ENCODE results near the gene GRB2.
"Not testable (repeated sequence)": the region's sequence is repeated elsewhere in the genome, so short reads cannot be mapped to it uniquely, and the experiment has no call there.

Gene GRB2

DNA sequence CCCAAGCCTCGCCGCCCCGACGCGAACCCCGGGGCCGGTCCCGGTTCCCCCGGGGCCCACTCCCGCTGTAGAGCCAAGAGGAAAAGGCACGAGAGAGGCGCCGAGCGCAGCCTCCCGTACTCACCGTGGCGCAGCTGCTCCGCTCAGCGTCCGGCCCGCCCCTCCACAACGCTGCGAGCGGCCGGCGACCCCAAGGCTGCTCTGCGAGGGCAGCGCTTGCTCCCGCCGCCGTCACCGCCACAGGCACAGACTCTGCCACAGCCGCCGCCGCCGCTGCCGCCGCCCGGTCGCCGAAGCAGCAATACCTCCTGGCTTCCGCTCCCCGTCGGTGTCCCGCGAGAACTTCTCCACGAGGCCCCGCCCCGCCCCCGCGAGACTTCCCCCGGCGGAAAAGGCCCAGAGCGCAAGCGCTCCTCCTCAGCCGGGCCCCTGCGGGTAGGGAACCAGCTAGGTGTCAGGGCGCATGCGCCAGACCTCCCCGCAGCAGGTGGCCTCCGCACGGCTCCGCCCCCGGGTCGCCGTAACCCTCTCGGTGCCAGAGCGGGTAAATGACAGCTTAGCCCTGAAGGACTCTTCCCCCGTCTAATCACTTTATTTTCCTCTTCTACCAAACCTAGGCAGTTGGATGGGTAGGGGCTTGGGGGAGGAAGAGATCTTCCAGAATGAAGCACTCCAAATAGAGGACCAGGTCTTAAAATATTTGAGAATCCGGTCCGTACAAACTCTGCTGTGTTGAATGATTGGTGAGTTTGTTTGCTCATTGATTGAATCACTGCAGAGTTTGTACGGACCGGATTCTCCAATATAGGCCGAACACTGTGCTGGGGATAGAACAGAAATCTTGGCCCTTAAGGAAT lies at the start of gene GRB2:
TSS of gene GRB2 (minus strand) at position 314 of the 857 bp plus-strand sequence. CDS start 12,050 bp downstream, outside the sequence.
- peak; percentile 99 to 100 for DNase-seq (ENCODE audit: low read depth in 2 of 2)

DNA sequence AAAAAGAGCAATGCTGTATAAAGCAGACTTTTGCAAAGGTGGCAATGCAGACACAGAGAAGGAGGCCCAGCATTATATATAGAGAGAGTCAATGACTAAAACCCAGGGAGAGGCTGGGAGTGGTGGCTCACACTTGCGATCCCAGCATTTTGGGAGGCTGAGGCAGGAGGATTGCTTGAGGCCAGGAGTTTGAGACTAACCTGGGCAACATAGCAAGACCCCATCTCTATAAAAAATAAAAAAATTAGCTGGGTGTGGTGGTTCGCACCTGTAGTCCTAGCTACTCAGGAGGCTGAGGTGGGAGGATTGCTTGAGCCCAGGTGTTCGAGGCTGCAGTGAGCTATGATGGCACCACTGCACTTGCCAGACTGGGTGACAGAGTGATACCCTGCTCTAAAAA lies 49.2 kb upstream of the GRB2 start:
- not testable (repeated sequence) for DNase-seq (ENCODE audit: low read depth in 2 of 2)

DNA sequence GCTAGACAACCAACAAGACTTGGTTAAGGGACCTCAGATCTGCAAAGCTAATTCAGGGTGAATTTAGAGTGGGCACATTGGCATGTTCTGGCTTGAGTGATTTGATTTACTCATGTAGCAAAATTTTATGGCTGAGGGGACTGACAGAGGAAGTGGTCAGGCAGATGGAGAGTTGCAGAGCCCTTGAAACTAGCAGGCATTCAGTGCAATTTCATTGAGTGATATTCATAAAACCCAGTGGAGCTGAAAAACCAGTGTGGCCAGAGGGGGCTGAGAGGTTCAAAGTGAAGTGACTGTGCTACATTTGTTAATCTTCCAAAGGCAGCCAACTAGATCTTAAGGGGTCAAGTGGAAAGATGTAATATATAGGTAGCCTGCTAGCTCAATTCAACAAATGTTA lies 48.7 kb upstream of the GRB2 start:
- no peak for DNase-seq (ENCODE audit: low read depth in 2 of 2)

DNA sequence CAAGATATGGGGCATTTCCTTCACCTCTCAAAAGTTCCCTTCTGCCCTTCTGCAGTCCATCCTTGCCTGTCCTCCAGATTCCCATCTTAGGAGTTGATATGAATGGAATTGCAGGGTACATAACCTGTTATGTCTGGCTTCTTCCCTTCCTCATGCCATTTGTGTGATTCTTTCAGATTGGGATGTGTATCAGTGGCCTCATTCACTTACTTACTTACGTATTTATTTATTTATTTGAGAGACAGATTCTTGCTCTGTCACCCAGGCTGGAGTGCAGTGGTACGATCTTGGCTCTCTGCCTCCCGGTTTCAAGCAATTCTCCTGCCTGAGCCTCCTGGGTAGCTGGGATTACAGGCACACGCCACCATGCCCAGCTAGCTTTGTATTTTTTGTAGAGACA lies 44.8 kb upstream of the GRB2 start:
- no peak for DNase-seq (ENCODE audit: low read depth in 2 of 2)

DNA sequence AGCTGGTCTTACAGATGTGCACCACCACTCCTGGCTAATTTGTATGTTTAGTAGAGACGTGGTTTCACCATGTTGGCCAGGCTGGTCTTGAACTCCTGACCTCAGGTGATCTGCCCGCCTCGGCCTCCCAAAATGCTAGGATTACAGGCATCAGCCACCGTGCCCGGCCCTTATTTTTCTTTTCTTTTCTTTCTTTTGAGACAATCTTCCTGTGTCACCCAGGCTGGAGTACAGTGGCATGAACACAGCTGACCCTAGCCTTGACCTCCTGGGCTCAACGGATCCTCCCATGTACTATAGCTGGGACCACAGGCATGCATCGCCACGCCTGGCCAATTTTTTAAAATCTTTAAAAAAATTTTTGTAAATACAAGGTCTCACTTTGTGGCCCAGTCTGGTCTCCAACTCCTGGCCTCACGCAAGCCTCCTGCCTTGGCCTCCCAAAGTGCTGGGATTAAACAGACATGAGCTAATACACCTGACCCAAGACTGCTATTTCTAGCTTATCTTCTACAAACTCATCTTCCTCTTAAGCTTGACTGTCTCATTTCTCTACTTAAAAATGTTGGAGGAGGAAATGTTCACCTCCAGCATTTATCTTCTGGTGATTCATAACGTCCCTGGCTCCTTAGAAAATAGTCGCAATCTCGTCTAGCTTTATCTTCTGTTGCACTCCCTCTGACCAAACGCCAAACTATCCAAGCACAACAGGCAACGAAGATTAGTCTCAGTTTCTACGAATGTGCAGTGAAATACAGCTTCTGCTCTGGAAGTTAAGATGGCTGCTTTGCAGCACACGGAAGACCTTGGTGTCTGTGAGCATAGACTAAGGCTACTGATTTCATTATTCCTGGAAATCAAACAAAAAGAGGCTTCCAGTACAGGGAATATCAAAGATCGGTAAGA lies 42.7 kb upstream of the GRB2 start:
- DNase-seq (ENCODE audit: low read depth in 2 of 2): no peak

DNA sequence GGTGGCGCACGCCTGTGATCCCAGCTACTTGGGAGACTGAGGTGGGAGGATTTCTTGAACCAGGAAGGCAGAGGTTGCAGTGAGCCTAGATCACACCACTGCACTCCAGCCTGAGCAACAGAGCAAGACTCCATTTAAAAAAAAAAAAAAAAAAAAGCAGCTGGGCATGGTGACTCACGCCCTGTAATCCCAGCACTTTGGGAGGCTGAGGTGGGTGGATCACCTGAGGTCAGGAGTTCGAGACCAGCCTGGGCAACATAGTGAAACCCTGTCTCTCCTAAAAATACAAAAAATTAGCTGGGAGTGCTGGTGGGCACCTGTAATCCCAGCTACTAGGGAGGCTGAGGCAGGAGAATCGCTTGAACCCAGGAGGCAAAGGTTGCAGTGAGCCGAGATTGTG lies 40.4 kb upstream of the GRB2 start:
- DNase-seq (ENCODE audit: low read depth in 2 of 2): not testable (repeated sequence)

DNA sequence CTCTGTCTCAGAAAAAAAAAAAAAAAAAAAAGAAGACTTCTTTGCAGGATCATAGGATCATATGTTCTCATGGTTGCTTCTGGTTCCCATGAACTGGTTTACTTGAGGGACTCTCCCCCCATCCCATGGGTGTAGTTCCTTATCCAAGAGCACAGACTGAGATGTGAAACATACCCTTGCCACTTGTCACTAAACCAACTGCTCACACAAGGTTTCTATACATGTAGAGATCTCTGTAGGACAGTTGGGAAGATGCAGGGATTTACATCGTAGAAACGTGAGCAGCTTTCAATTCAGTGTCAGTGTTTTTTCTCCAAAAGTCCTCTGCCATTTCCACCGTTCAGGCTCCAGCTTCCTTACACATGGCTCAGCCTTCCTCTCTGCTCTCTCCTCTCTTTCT lies 39.8 kb upstream of the GRB2 start:
- DNase-seq (ENCODE audit: low read depth in 2 of 2): no peak

DNA sequence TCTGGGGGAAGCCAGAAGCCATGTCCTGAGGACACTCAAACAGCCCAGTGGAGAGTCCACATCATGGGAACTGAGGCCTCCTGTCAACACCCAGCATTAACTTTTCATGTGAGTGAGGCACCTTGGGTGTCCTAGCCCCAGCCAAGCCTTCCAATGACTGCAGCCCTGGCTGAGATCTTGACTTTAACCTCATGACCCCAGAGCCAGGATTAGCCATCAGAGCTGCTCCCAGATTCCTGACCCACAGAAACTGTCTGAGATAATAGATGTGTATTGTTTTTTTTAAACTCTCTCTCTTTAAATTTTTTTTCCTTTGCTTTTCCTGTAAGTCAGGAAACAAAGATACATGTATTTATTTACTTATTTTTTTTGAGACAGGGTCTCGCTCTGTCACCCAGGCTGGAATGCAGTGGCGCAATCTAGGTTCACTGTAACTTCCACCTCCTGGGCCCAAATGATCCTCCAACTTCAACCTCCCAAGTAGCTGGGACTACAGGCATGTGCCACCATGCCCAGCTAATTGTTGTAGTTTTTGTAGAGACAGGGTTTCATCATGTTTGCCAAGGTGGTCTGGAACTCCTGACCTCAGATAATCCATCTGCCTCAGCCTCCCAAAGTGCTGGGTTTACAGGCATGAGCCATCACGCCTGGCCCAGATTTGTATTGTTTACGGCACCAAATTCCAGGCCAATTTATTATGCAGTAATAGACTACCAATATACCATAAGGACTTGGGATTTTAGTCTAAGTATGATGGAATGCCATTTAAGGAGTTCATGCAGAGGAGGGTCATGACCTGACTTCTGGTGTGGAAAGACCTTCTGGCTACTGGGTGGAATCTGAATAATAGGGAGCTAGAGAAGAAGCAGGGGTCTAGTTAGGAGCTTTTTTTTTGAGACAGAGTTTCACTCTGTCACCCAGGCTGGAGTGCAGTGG lies 37.0 kb upstream of the GRB2 start:
- DNase-seq (ENCODE audit: low read depth in 2 of 2): no peak

DNA sequence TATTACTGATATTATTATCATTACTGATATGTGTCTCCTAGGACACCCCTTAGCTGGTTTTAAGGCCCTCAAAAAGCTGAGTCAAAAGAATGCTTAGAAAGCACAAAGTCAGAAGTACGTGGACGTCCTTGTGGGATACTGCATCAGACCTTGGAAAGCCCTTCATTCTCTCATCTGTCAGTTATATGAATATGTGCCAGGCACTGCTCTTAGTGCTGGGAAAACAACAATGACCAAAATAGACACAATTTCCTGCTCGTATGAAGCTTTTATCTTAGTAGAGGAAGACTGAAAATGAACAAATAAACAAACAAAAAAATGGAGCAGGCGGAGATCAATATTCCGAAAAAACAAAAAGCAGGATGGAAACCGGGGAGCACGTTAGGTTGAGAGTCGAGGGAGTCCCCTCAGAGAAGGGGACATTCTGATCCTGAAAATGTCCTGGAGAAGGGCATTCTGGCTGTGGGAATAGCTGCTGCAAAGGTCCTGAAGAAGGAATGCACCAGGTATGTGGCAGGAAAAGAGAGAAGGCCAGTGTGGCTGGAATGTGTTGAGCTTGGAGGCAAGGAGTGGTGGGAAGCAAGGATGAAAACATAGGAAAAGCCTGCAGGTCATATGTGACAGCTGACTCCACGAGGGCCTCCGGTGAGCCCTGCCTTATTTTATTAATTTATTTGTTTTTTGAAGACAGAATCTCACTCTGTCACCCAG lies 35.4 kb upstream of the GRB2 start:
- no peak for DNase-seq (ENCODE audit: low read depth in 2 of 2)

DNA sequence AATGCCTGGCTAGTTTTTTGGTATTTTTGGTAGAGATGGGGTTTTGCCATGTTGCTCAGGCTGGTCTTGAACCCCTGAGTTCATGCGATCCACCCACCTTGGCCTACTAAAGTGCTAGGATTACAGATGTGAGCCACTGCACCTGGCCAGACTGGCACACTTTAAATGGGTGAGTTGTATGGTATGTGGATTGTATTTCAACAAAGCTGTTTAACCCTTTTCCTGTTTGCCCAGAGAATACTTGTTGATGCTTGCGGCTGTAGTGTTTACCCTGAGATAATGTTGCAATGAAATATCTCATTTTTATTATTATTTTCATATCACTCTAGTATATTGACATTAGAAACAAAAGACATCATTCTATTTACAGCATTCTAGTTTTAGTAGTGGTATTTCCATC lies 33.8 kb upstream of the GRB2 start:
- DNase-seq (ENCODE audit: low read depth in 2 of 2): no peak

DNA sequence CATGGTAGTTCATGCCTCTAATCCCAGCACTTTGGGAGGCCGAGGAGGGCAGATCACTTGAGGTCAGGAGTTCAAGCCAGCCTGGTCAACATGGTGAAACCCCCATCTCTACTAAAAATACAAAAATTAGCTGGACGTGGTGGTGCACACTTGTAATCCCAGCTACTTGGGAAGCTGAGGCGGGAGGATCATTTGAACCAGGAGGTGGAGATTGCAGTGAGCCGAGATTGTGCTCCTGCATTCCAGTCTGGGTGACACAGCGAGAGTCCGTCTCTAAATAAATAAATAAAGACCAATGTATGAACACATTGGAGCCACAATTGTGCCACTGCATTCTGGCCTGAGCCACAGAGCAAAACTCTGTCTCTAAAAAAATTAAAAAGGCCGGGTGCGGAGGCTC lies 31.9 kb upstream of the GRB2 start:
- not testable (repeated sequence) for DNase-seq (ENCODE audit: low read depth in 2 of 2)

DNA sequence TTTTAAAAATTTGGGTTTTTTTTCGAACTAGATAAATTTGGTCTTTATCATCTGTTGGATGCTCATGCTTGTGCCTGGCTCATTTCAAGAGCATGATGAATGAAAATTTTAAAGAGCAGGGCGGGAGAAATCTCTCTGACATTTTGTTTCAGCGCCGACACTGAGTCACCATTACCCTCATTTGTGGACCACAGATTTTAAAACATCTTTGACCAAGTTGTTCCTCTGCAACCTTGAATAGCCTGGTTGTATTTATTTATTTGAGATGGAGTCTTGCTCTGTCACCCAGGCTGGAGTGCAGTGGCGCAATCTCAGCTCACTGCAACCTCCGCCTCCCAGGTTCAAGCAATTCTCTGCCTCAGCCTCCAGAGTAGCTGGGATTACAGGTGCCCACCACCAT lies 29.0 kb upstream of the GRB2 start:
- DNase-seq (ENCODE audit: low read depth in 2 of 2): not testable (repeated sequence)

DNA sequence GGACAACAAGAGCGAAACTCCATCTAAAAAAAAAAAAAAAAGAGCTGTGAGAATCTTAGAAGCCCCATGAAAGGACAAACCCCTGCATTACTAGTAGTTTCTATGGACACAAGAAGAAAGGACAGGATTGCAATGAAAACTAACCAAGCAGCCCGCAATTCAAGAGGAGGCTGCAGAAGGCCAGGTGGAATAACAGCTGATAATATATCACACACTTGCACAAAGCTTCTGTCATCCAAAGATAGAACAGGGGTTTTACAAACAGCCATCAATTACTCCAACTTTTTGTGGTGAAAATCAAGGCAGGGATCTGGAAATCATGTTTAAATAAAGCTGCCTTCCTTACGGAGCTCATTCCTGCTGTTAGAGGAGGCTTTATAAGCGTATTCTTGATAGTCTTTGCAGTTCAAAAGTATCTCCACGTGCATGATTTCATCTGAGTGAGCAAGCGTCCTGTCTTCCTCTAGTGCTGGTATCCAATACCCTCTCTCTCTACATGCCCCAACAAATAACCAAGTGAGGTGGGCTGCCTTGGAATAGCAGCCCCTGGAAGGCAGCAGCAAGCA lies 27.8 kb upstream of the GRB2 start:
- no peak for DNase-seq (ENCODE audit: low read depth in 2 of 2)

DNA sequence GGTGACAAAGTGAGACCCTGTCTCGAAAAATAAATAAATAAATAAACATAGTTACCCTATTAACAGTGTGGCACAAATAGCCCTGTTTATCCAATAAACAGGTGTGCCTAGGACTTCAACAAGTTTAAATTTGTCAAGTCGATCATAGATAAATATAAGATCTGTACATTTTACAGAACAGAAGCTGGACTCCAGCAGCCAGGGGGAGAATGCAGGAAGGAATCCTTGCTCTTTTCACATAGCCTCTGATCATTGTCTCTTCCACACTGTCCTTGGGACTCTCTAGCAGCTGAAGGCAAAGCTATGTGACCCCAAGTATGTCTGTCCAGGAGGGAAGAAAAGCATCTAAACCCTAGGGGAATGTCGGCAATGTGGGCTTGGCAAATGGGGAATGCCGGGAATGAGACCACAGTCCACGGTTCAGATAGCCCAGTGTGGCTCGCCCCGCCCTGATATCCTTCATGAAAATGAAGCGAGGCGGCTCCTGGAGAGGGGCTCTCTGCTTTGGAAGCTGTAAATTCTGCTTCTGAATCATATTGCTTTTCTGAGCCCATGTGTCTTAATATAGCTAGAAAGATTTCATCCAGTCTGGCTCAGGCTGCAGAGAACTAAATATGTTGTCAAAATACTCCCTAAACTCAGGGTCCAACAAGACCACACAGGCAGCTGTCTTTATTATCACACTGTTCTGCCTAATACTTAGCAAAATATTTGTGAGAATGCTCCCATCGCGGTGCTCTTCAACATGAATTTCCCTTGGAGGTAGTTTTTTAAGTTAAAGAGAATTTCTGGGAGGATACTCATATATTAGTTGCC lies 24.9 kb upstream of the GRB2 start:
- DNase-seq (ENCODE audit: low read depth in 2 of 2): no peak

DNA sequence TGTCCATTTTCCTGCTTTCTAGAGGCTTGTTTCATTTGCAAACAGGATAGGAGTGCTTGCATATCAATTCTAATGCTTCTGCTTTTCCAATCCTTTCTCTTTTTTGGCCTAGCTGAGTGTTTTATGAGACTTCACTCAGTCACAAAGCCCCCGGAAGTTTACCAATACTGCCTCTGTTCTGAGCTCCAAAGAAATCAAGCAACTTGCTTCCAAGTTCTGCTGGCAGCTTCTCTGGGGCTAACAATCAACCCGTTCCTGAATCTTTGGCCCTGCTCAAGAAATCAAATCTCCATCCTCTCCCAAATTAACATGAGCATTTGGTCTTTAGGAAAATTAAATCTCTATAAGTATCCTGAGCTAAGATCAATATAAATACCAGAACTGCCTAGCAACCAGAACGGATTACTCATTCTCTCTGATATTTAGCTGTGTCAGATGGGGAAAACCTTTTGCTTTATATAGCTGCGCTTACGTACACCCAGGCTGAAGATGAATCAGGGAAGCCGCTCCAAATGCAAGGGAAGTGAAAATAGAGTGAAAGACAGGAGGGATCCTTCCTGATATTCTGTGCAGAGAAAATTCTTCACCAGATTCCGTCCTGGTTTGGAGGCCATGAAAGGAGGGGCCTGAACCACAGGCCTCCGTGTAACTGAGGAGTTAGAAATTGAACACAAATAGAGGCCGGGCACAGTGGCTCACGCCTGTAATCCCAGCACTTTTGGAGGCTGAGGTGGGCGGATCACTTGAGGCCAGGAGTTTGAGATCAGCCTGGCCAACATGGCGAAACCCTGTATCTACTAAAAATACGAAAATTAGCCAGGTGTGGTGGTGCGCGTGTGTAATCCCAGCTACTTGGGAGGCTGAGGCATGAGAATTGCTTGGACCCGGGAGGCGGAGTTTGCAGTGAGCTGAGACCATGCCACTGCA lies 23.3 kb upstream of the GRB2 start:
- DNase-seq (ENCODE audit: low read depth in 2 of 2): no peak

DNA sequence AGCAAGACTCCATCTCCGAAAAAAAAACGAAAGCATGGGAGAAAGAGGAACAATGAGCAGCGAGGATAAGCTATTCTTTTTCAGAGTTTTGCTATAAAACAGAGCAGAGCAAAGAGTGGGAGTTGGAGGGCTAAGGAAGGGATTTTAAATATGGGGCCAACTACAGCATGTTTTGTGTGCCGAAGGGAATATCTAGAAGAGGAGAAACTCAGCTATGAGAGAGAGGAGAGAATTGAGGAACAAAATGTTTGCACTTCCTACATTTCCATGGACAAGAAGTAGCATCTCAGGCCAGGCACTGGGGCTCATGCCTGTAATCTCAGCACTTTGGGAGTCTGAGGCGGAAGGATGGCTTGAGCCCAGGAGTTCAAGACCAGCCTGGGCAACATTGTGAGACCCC lies 13.1 kb upstream of the GRB2 start:
- DNase-seq (ENCODE audit: low read depth in 2 of 2): no peak

DNA sequence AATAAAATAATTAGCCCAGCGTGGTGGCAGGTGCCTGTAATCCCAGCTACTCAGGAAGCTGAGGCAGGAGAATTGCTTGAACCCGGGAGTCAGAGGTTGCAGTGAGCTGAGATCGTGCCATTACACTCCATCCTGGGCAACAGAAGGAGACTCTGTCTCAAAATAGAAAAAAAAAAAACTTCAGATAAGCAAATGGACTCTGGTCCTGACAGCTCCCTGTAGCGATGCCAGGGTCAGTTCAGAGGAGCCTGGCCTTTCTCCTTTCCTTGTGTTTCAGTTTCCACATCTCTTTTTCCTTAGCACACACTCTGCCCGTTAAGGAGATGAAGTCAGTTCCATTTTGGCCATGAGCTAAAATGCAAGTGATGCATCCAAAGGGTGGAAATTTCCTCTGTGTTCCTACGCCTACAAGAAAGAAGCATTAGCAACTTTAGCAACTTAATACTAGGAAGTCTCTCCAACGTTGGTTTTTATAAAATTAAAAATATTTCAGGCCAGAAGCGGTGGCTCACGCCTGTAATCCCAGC lies 11.6 kb upstream of the GRB2 start:
- DNase-seq (ENCODE audit: low read depth in 2 of 2): no peak

DNA sequence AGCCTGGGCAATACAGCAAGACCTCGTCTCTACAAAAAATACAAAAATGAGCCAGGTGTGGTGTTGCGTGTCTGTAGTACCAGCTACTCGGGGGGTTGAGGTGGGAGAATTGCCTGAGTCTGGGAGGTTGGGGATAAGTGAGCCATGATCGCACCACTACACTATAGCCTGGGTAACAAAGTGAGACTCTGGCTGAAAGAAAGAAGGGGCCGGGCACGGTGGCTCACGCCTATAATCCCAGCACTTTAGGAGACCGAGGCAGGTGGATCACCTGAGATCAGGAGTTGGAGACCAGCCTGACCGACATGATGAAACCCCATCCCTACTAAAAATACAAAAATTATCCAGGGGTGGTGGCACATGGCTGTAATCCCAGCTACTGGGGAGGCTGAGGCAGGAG lies 10.5 kb upstream of the GRB2 start:
- DNase-seq (ENCODE audit: low read depth in 2 of 2): no peak
